Muscle layer of colon (tissue), 2 donors: Measurements from ENCODE around the gene SPSB4.
A peak's percentile ranks its signal among the peaks of the same experiment; 100 is the strongest.

Experiments
- H3K27ac ChIP-seq: one replicate; pipeline ENCODE4 v1.7.0; 2013; ENCODE audit warnings: low read depth, mild to moderate bottlenecking, low read length, moderate library complexity
- H3K27me3 ChIP-seq, 2 donors: one replicate each; pipeline ENCODE4 v1.7.0; 2013; ENCODE audit warnings: low read length in 2 of 2, mild to moderate bottlenecking in 2 of 2; ENCODE audit not compliant: insufficient read depth in 2 of 2, control insufficient read depth in 1 of 2
- H3K36me3 ChIP-seq: one replicate; pipeline ENCODE4 v1.7.0; 2013; ENCODE audit warnings: mild to moderate bottlenecking, low read length; ENCODE audit not compliant: insufficient read depth
- H3K4me1 ChIP-seq: one replicate; pipeline ENCODE4 v1.7.0; 2013; ENCODE audit warnings: mild to moderate bottlenecking, low read length; ENCODE audit not compliant: insufficient read depth
- H3K4me3 ChIP-seq, 2 donors: one replicate each; pipeline ENCODE4 v1.7.0; 2013; ENCODE audit warnings: low read length in 2 of 2, low read depth in 1 of 2, mild to moderate bottlenecking in 1 of 2, moderate library complexity in 1 of 2
- H3K9ac ChIP-seq: one replicate; pipeline ENCODE4 v1.7.0; 2013; ENCODE audit warnings: low read length
- H3K9me3 ChIP-seq: one replicate; pipeline ENCODE4 v1.7.0; 2013; ENCODE audit warnings: mild to moderate bottlenecking, low read length
- donor health status: abdominal sarcoma.
- donor health status: Adenocarcinoma of cecum.

The SPSB4 gene

DNA sequence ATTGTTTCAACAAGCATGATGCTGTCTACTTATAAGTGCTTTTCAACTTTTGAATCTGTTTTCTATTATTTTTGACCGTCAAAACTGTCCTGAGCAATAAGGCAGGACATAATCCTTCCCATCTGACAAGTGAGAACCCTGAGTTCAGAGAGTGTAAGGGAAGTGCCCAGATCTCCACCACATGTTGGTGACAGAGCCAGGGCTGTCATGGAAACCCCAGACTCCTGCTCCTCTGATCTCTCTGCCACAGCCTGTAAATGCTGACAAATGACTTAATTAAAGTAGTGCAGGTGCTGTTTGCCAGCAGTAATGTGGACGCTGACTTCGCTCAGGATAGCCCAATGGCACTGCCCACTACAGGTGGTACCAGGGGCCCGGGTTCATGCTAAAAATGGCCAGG lies 40.3 kb downstream of the SPSB4 start:
- H3K9ac ChIP-seq: no peak overlapping the region
- H3K4me1 ChIP-seq: peaks cover 48% of the 10 kb centered on the region
- no peak overlapping the region for H3K27ac ChIP-seq
- no peaks in the 10 kb centered on the region for H3K9me3 ChIP-seq
- H3K36me3 ChIP-seq: no peaks in the 10 kb centered on the region
- no peaks in the 10 kb centered on the region for H3K27me3 ChIP-seq
- no peak overlapping the region for H3K4me3 ChIP-seq

DNA sequence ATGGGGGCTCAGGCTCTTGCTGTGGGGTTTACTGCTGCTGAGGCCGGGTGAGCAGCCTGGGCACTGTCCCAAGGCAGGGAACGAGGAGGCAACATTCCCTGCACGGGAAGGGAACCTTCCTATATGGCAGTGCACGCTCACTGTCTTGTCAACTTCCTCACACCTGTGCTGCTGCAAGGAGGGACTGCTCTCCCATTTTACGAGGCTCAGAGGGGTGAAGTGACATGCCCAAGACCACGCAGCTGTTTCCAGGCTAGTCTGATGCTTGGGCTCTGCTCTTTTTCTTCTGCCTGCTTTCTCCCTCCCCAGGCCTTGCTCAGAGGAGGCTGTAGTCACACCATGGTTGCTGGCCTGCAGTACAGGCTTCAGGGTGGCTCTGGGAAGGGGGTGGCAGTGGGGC lies 41.5 kb downstream of the SPSB4 start:
- Histone ChIP-seq H3K27me3 (no peaks in the 10 kb centered on the region), H3K4me3 (no peak overlapping the region), H3K9me3 (no peaks in the 10 kb centered on the region), H3K4me1 (peaks cover 36% of the 10 kb centered on the region), H3K27ac (no peak overlapping the region), H3K9ac (no peak overlapping the region), H3K36me3 (no peaks in the 10 kb centered on the region)

DNA sequence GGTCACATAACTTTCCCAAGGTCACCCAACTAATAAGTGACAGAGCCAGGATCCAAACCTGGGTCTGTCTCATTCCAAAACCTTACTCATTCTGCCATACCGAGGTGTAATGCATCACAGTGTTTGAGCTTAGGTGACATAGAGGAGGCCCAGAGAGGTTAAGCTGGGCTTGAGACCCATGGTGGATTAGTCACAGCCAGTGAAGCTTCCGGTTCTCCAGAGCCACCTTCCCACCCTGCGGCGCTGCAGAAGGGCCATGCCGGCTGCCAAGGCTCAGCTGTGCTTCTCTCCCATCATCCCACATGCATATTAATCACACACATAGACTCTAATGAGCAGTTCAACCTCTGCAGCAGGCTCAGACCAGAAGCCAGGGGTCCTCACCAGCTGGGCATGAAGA lies 42.2 kb downstream of the SPSB4 start:
- peaks cover 32% of the 10 kb centered on the region for H3K4me1 ChIP-seq
- peak overlapping the region; percentile 71 for H3K27ac ChIP-seq

DNA sequence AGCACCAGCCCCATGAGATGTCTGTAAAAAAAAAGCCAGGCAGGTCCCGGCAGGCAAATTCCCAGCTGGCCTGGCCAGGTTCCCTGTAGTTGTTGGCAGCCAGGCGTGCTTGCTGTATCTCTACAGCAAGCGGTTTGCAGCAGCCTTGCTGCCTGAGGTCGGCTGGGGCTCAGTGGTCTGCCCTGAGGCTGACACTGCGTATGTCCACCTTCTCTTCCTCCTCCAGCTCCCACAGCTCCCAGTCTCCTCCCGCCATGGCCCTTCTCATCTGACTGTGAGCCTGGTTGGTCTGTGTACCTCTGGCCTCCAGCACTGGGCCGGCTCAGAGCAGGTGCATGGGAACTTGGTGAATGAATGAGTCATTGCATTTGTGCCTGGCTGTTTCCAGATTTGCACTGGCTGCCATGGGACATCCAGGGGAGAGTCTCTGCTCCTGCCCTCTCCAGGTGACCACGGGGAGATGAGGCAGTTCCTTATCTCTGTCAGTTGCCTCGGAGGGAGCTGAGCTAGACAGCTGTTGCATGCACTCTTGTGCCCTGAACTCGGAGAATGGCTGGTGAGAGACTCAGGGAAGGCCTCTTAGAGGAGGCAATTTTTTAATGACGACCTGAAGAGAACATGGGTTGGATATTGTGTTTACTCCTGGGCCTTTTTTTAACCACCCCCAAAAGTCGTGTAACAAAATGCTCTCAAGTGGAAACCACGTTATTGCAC lies 43.0 kb downstream of the SPSB4 start:
- peaks cover 32% of the 10 kb centered on the region for H3K4me1 ChIP-seq
- no peak overlapping the region for H3K4me3 ChIP-seq
- H3K9ac ChIP-seq: no peak overlapping the region

More for the DNA sequence above, 42.2 kb downstream of the SPSB4 start:
- no peaks in the 10 kb centered on the region for H3K36me3 ChIP-seq
- no peaks in the 10 kb centered on the region for H3K27me3 ChIP-seq
- no peak overlapping the region for H3K4me3 ChIP-seq
- no peak overlapping the region for H3K9ac ChIP-seq
- no peaks in the 10 kb centered on the region for H3K9me3 ChIP-seq

DNA sequence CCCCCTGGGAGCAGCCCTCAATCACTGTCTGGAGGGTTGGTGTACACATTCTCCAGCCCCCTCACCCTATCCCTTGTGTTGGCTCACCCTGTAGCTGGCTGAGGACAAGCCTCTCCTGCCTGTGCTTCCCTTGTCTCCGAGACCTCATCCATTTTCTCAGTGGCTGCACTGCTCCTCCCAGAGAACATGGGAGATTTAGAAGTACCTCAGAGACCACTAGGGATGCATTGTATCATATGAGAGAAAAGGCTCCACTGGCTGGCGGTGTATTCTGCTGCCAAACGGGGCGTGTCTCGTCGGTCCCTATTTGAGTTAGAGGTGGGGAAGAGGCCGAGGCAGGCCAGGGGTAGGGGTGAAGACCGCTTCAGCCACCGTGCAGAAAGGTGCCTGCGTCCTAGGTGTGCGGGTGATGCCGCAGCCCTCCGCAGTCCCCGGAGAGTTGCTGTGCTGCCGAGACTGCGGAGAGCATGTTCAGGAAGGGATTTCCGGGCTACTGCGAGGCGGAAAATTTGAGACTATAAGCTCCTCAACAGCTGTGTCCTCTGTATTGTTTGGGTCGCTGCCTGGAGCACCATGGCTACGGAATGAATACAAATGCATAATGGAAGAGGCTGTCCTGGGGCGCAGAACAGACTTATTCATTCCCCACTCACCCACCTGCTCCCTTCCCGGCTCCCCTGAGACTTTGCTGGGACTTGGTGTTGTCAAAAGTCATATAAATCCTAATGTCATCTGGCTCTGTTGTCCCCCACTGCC lies 43.8 kb downstream of the SPSB4 start:
- H3K4me3 ChIP-seq: peak overlapping the region in 1 of 2 donors; percentile 47
- peak overlapping the region; percentile 69 for H3K27ac ChIP-seq
- H3K36me3 ChIP-seq: no peaks in the 10 kb centered on the region
- no peak overlapping the region for H3K9ac ChIP-seq
- peaks cover 32% of the 10 kb centered on the region for H3K4me1 ChIP-seq
- no peaks in the 10 kb centered on the region for H3K27me3 ChIP-seq
- no peaks in the 10 kb centered on the region for H3K9me3 ChIP-seq

More for the DNA sequence above, 43.0 kb downstream of the SPSB4 start:
- Histone ChIP-seq H3K27me3 (no peaks in the 10 kb centered on the region), H3K36me3 (no peaks in the 10 kb centered on the region), H3K27ac (peak overlapping the region; percentile 71), H3K9me3 (no peaks in the 10 kb centered on the region)

DNA sequence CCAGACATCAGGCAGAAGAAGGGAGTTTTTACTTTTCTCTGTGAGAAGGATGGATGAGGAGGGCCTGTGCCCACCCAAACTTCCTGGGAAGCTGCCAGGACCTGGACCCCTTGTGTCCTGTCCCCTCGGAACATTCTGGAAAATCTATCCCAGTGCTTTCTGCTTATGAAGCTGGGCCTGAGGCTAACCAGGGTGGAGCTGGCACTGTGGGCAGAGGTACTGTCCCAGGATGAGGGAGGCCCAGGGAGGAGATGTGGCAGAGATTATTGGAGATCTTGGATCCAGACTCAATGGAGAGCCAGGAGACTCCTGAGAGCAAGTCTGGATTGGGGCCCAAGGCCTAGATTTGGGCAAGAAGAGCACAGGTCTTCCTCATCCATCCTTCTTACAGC lies 44.4 kb downstream of the SPSB4 start:
- no peaks in the 10 kb centered on the region for H3K36me3 ChIP-seq
- no peak overlapping the region for H3K9ac ChIP-seq
- no peaks in the 10 kb centered on the region for H3K9me3 ChIP-seq
- peak overlapping the region in 1 of 2 donors; percentile 47 for H3K4me3 ChIP-seq
- H3K27ac ChIP-seq: peak overlapping the region; percentile 69
- H3K4me1 ChIP-seq: peaks cover 32% of the 10 kb centered on the region
- no peaks in the 10 kb centered on the region for H3K27me3 ChIP-seq

DNA sequence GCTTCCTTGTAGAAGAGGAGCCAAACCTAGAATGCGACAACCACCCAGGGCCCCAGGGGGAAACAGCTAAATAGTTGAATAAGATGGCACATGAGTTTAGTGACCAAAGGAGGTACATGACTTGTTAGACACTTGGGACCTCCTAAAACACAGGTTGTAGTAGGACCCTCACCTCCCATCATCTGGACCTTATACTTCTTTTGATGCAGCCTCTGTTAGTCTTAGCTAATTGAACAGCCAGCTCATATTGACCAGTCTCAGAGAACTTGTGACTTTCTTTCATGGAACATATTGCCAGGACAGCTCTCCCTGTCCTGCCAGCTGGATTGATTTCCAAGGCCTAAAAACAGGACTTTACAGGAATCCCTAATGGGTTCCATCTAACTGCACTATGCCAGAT lies 45.0 kb downstream of the SPSB4 start:
- Histone ChIP-seq H3K36me3 (no peaks in the 10 kb centered on the region), H3K4me1 (peaks cover 32% of the 10 kb centered on the region), H3K27me3 (no peaks in the 10 kb centered on the region), H3K27ac (no peak overlapping the region), H3K9me3 (no peaks in the 10 kb centered on the region), H3K9ac (no peak overlapping the region), H3K4me3 (no peak overlapping the region)

DNA sequence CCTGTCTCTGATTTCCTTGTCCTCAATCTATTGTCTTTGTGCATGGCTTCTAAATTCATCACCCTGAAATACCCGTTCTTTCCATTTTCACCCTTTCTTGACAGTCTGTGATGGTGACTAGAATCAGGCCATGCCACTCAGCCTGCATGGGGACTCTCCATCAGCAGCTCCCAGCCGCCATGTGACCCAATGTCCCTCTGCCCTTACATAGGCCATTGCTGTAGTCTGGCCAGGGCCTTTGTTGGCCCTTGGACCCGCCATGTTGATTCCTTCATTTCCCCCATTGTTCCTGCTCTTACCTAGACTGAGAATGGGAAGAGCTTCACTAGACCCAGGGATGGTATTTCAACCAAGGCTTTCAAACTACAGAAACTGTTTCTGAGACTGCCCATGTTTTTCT lies 45.8 kb downstream of the SPSB4 start:
- H3K36me3 ChIP-seq: no peaks in the 10 kb centered on the region
- no peak overlapping the region for H3K9ac ChIP-seq
- H3K4me1 ChIP-seq: peaks cover 32% of the 10 kb centered on the region
- H3K27me3 ChIP-seq: no peaks in the 10 kb centered on the region
- no peak overlapping the region for H3K27ac ChIP-seq
- no peak overlapping the region for H3K4me3 ChIP-seq
- no peaks in the 10 kb centered on the region for H3K9me3 ChIP-seq

DNA sequence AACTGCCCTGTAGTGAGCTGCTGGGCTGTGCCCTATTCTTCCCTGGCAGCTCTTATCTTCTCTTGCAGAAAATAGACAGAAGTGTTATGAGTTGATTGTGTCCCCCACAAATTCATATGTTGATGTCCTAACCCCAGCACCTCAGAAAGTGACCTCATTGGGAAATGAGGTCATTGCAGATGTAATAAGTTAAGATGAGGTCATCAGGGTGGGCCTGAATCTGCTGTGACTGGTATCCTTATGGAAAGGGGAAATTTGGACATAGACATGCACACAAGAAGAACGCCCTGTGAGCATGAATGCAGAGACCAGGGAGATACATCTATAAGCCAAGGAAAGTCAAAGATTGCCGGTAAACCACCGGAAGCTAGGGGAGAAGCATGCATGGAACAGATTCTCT lies 49.0 kb downstream of the SPSB4 start:
- Histone ChIP-seq H3K9ac (no peak overlapping the region), H3K36me3 (no peaks in the 10 kb centered on the region), H3K4me3 (no peak overlapping the region), H3K4me1 (peaks cover 13% of the 10 kb centered on the region), H3K9me3 (no peaks in the 10 kb centered on the region), H3K27me3 (no peaks in the 10 kb centered on the region), H3K27ac (no peak overlapping the region)

DNA sequence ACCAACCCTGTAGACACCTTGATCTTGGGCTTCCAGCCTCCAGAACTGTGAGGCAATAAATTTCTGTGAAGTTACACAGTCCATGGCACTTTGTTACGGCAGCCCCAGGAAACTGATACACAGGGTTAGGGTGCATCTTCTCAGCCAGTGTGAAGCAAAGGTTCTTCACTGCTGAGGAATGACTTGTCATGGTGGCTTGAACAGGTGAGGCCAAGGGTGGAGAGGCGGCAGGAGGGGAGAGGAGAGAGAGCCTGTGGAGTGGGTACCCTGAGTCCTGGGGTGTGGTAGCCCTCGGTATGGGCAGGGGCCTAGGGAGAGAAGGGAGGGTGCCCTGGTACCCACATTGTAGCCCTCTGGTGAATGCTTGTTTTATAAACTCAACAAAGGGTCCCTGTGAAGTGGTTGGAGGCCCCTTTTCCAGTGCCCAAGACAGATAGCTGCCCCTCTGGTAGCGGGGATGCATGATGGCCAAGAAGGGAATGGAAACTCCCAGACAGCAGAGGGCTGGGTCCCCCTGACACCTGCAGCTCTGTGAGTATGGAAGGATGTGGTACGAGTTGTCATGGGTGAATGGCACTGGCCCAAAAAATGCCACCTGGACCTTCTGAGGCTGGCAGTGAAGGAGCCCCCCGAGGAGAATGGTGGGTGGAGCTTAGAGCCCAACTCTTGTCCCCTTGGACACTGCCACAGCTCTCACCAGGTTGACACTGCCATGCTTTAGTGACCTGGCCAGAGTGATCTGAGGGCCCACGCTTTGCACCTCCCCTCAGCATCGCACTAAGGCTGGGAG lies 49.6 kb downstream of the SPSB4 start:
- Histone ChIP-seq H3K27me3 (no peaks in the 10 kb centered on the region), H3K9ac (no peak overlapping the region), H3K27ac (no peak overlapping the region), H3K36me3 (no peaks in the 10 kb centered on the region), H3K4me3 (no peak overlapping the region), H3K4me1 (peaks cover 7% of the 10 kb centered on the region), H3K9me3 (no peaks in the 10 kb centered on the region)

DNA sequence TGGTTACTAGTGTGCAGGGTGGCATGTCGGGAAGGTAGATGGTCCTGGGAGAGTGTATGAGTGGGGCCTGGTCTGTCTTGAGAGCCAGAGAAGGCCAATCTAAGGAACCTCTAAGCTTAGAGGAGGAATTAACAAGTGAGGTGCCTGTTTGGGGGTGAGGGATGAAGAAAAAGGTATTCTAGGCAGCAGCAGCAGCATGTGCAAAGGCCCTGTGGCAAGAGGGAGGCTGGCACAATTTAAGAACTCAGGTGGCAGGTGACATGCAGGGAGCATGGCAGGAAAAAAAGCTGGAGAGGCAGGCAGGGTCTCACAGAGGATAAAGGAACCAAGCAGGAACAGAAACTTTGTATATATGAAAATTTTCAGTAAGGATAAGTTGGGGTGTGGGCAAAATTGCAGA lies 51.2 kb downstream of the SPSB4 start:
- Histone ChIP-seq H3K4me1 (no peaks in the 10 kb centered on the region), H3K4me3 (no peak overlapping the region), H3K27ac (no peak overlapping the region), H3K36me3 (no peaks in the 10 kb centered on the region), H3K9me3 (no peaks in the 10 kb centered on the region), H3K9ac (no peak overlapping the region), H3K27me3 (no peaks in the 10 kb centered on the region)
